WTC11 (cell line): ENCODE data around the gene AMACR. TPM values are rescaled to one million over a fixed set of nuclear protein-coding genes. Genes with fewer than 3 reads are reported as not detected.
A peak's percentile ranks its signal among the peaks of the same experiment; 100 is the strongest.

Experiments used
- ATAC-seq: fragments of 200-7000 bp; cut with Tn5 transposase; 2 replicates; pipeline ENCODE4 v1.10.0; 2021; ENCODE audit warnings: mild to moderate bottlenecking, moderate library complexity
- CTCF ChIA-PET: fragments of 300-600 bp; sonication (Branson Sonifier 250); formaldehyde crosslinking; loops from one replicate; lab custom pipeline; 2021; ENCODE audit warnings: antibody characterized with exemption; lab: Charles Lee
- POLR2A ChIA-PET: fragments of 350-600 bp; sonication (Branson Sonifier 250); formaldehyde crosslinking; loops from one replicate; lab custom pipeline; 2021; ENCODE audit warnings: antibody characterized with exemption; lab: Charles Lee
- DNase-seq: peaks from one replicate; pipeline ENCODE4 v3.0.0; 2021; ENCODE audit warnings: low spot score
- H3K27ac Mint-ChIP-seq: 2 replicates; pipeline ENCODE4 v1.8.0; 2021; ENCODE audit warnings: mixed read lengths
- H3K27me3 Mint-ChIP-seq: 2 replicates; pipeline ENCODE4 v1.8.0; 2021; ENCODE audit warnings: low read depth, mild to moderate bottlenecking, moderate library complexity, mixed read lengths
- H3K36me3 Mint-ChIP-seq: 2 replicates; pipeline ENCODE4 v1.8.0; 2021; ENCODE audit warnings: mixed read lengths
- H3K4me1 Mint-ChIP-seq: 2 replicates; pipeline ENCODE4 v1.8.0; 2022; ENCODE audit warnings: mixed read lengths
- H3K4me3 Mint-ChIP-seq: 2 replicates; pipeline ENCODE4 v1.8.0; 2021; ENCODE audit warnings: mild to moderate bottlenecking, moderate library complexity, mixed read lengths
- H3K9me3 Mint-ChIP-seq: 2 replicates; pipeline ENCODE4 v1.8.0; 2021; ENCODE audit warnings: mixed read lengths
- ATF3 ChIP-seq: sonication (generic); formaldehyde crosslinking; conservative IDR thresholded peaks from 2 replicates; pipeline ENCODE4 v1.8.1; 2022; ENCODE audit warnings: mild to moderate bottlenecking, missing genetic modification reagents
- ATF6 ChIP-seq: sonication (generic); formaldehyde crosslinking; IDR thresholded peaks from 2 replicates; pipeline ENCODE4 v1.8.1; 2023; ENCODE audit warnings: mild to moderate bottlenecking, missing genetic modification reagents
- CBFB ChIP-seq: sonication (generic); formaldehyde crosslinking; IDR thresholded peaks from 2 replicates; pipeline ENCODE4 v1.8.1; 2022; ENCODE audit warnings: mild to moderate bottlenecking, low read depth, missing genetic modification reagents
- E2F1 ChIP-seq: sonication (generic); formaldehyde crosslinking; IDR thresholded peaks from 2 replicates; pipeline ENCODE4 v1.8.0; 2022; ENCODE audit warnings: mild to moderate bottlenecking, missing genetic modification reagents
- EMX1 ChIP-seq: fragments of 250-450 bp; sonication (Bioruptor Pico); IDR thresholded peaks from 2 replicates; pipeline ENCODE4 v1.8.0; 2021; ENCODE audit warnings: mild to moderate bottlenecking
- HMGA2 ChIP-seq: fragments of 250-450 bp; sonication (Bioruptor Pico); IDR thresholded peaks from 2 replicates; pipeline ENCODE4 v1.4.0; 2021; ENCODE audit warnings: mild to moderate bottlenecking, moderate library complexity
- JAZF1 ChIP-seq: fragments of 250-450 bp; sonication (Bioruptor Pico); IDR thresholded peaks from 2 replicates; pipeline ENCODE4 v1.9.0; 2021; ENCODE audit warnings: moderate library complexity, mild to moderate bottlenecking, inconsistent platforms
- OVOL2 ChIP-seq: fragments of 250-450 bp; sonication (Bioruptor Pico); IDR thresholded peaks from 2 replicates; pipeline ENCODE4 v1.9.0; 2021; ENCODE audit warnings: mild to moderate bottlenecking, borderline replicate concordance
- TCF7 ChIP-seq: sonication (generic); formaldehyde crosslinking; IDR thresholded peaks from 2 replicates; pipeline ENCODE4 v1.8.0; 2022; ENCODE audit warnings: mild to moderate bottlenecking, low read depth, missing genetic modification reagents, moderate library complexity
- TEAD1 ChIP-seq: sonication (generic); formaldehyde crosslinking; IDR thresholded peaks from 2 replicates; pipeline ENCODE4 v1.8.0; 2022; ENCODE audit warnings: mild to moderate bottlenecking, missing genetic modification reagents
- USF1 ChIP-seq: sonication (generic); formaldehyde crosslinking; IDR thresholded peaks from 2 replicates; pipeline ENCODE4 v1.8.0; 2022; ENCODE audit warnings: mild to moderate bottlenecking, missing genetic modification reagents
- ZNF121 ChIP-seq: sonication (generic); formaldehyde crosslinking; IDR thresholded peaks from 2 replicates; pipeline ENCODE4 v1.8.0; 2023; ENCODE audit warnings: missing genetic modification reagents
- ZNF317 ChIP-seq: sonication (generic); formaldehyde crosslinking; IDR thresholded peaks from 2 replicates; pipeline ENCODE4 v1.8.1; 2023; ENCODE audit warnings: low read depth, mild to moderate bottlenecking, moderate library complexity, missing genetic modification reagents, borderline replicate concordance
- ZSCAN18 ChIP-seq: fragments of 250-450 bp; sonication (Bioruptor Pico); IDR thresholded peaks from 2 replicates; pipeline ENCODE4 v2.1.2; 2022; ENCODE audit warnings: mild to moderate bottlenecking, moderate library complexity
- total RNA-seq: library from RNA; stranded (reverse); gene quantifications from 3 replicates; pipeline ENCODE4 v1.2.3, GENCODE V29; 2021

The AMACR gene
- total RNA-seq, 1 experiment from 2014 or later: 11.9 TPM

- H3K27me3 Mint-ChIP-seq: no peaks in the 10 kb centered on the region
- CTCF ChIA-PET: interaction anchor here (0.7 to 3.0 kb wide), 6 partner anchors 9 to 626 kb away, joined by 3 to 11 read pairs (median 4); partner anchors contain the start of gene RXFP3
- TF ChIP-seq TEAD1 (CRISPR knock-in tag): no peak
- TF ChIP-seq TCF7 (CRISPR knock-in tag): no peak
- peak; percentile 47; the same call in 1 of the 2 replicates for TF ChIP-seq ZNF121 (CRISPR knock-in tag)
- no peak for TF ChIP-seq E2F1
These were observed 63.2 kb downstream of the AMACR start for GRCh38 chr5:33944543-33945132.

GRCh38 chr5:33941090-33941489 lies 66.8 kb downstream of the AMACR start:
- TF ChIP-seq ATF3 (CRISPR knock-in tag) (no peak), USF1 (no peak), JAZF1 (no peak), ATF6 (no peak), HMGA2 (CRISPR knock-in tag) (no peak), ZNF317 (CRISPR knock-in tag) (no peak)
- Mint-ChIP-seq H3K36me3 (no peaks in the 10 kb centered on the region), H3K27me3 (peaks cover 21% of the 10 kb centered on the region), H3K9me3 (no peaks in the 10 kb centered on the region), H3K4me3 (no peak overlapping the region), H3K27ac (no peak overlapping the region), H3K4me1 (peaks cover 25% of the 10 kb centered on the region)
- DNase-seq (no peak), ATAC-seq (no peak)
- ChIA-PET POLR2A (no interaction called here), CTCF (no interaction called here)

More at GRCh38 chr5:33944543-33945132, 63.2 kb downstream of the AMACR start:
- Mint-ChIP-seq H3K9me3 (no peaks in the 10 kb centered on the region), H3K4me3 (no peak overlapping the region), H3K36me3 (no peaks in the 10 kb centered on the region), H3K27ac (no peak overlapping the region), H3K4me1 (peaks cover 25% of the 10 kb centered on the region)
- peak; percentile 21 for DNase-seq
- peak; percentile 84 for ATAC-seq
- POLR2A ChIA-PET: no interaction called here

- POLR2A ChIA-PET: no interaction called here
These were observed 68.1 kb downstream of the AMACR start for GRCh38 chr5:33939556-33940262.

More at GRCh38 chr5:33939556-33940262, 68.1 kb downstream of the AMACR start:
- no peak overlapping the region for H3K4me3 Mint-ChIP-seq
- H3K36me3 Mint-ChIP-seq: no peaks in the 10 kb centered on the region
- no peak for TF ChIP-seq HMGA2 (CRISPR knock-in tag)
- TF ChIP-seq CBFB (CRISPR knock-in tag): no peak
- no peak for TF ChIP-seq ZSCAN18 (CRISPR knock-in tag)
- no peak for TF ChIP-seq OVOL2
- TF ChIP-seq EMX1: no peak
- TF ChIP-seq, all 79 proteins: peak for 0
- Mint-ChIP-seq H3K9me3 (no peaks in the 10 kb centered on the region), H3K27ac (no peak overlapping the region), H3K27me3 (peaks cover 29% of the 10 kb centered on the region), H3K4me1 (peaks cover 26% of the 10 kb centered on the region)
- DNase-seq (no peak), ATAC-seq (no peak)
- CTCF ChIA-PET: interaction anchor here (0.6 to 2.7 kb wide), 2 partner anchors 30 to 227 kb away, joined by 3 to 16 read pairs; no protein-coding TSS in a partner anchor
